ENCODE results near the gene TOMM70.
"Not testable (repeated sequence)": the region's sequence is repeated elsewhere in the genome, so short reads cannot be mapped to it uniquely, and the experiment has no call there.

The TOMM70 gene

DNA sequence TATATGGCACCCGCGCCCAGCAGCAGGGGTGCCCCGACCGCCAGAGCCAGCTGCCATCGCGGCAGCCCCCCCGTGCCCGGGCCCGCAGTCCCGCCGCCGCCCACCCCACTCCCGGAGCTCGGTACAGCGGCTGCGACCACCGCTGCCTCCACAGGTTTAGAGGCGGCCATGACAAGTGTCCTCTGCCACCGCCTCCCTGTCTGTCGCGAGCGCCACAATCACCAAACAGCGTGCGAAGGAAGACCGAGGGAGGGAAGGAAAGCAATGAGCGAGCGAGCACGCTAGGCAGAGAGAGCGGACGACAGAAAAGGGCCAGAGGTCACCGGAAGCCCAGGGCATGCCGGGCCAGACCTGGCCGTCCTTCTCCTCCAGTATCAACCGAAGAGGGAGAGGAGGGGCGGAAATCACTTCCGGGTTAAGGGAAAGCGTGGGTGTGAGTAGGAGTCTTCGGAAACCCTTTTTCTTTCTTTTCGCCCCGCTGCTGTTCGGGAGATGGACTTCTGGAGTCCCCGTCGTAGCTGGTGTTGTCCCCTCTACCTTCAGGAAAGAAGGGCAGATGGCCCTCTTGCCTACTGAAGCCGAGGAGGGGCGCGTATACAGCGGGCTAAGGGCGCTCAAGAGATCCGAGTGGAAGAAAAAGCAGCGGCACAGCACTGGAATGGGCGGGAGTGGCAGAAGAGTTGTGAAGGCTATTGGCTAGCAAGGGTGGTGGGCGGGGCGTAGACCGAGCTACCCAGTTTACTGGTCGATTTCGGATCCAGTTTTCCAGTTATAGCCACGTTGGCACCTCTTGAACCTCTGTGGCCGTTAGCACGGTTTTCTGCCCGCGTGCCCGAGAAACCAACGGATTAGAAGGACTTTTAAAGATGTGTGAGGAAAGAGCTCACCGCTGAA is at the start of gene TOMM70, which contains the start of gene LNP1:
Gene TOMM70, minus strand, starts transcription at position 310 of the 894 bp plus-strand sequence. Its CDS starts 140 bp downstream, at position 170.
Gene LNP1, plus strand, starts transcription at position 760 of the 894 bp plus-strand sequence. CDS start 28,191 bp downstream, outside the sequence.
- DNase-seq (ENCODE audit: low read depth) = peak; percentile 91

DNA sequence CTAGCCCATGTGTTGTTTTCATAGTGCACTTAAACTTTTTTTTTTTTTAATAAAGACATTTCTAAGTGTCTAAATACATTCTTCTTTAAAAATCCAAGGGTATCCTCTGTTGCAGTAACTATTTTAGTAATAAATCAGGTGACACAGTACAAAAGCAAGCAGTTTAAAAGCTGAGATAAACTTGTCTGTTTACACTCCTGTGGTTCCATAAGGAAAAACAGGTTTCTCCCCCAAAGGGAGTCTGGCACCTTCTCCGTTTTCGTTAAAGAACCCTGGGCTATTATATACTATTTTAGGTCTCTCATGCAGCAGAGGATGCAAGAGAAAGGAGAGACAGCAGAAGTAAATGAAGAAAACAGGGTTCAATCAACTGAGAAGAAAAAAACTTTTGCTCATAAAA is 48.3 kb upstream of the TOMM70 start:
- no peak for DNase-seq (ENCODE audit: low read depth)

DNA sequence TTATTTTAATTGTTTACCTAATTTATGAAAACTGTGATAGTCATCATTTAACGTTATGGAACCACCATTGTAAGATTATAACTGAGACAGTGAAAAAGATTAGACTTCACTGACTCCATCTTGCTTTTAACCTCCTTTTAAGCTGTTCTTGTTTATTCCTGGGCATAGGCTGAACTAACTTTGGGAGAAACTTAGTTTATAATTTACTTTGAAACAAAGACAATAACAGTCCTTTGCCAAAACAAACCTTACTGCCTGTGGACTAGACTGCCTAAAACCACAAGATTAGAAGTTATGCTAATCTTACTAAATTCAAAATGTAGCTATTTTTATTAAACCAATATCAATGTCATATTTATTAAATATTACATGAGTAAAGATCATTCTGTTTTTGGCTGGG is 47.2 kb upstream of the TOMM70 start:
- DNase-seq (ENCODE audit: low read depth) = no peak

DNA sequence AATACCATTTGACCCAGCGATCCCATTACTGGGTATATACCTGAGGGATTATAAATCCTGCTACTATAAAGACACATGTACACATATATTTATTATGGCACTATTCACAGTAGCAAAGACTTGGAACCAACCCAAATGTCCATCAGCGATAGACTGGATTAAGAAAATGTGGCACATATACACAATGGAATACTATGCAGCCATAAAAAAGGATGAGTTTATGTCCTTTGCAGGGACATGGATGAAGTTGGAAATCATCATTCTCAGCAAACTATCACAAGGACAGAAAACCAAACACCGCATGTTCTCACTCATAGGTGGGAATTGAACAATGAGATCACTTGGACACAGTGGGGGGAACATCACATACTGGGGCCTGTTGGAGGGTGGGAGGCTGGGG is 46.2 kb upstream of the TOMM70 start:
- not testable (repeated sequence) for DNase-seq (ENCODE audit: low read depth)

DNA sequence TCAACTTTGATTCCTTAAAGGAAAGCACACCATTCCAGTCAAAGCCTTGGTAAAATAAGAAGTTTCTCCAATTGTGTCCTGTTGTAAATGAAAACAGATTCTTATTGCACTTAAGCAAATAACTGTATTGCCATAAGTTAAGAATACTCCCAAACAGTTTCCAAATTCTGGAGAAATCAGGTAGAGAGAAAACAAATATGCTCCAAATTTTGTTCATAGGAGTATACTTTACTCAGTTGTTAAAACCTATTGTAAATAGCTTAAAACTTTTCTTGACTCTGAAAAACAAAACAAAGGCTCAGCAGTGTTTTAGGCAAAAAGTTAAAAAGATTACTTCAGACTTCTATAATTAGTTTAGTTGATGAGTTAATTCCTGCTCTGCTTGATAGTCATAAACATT is 42.8 kb upstream of the TOMM70 start:
- no peak for DNase-seq (ENCODE audit: low read depth)

DNA sequence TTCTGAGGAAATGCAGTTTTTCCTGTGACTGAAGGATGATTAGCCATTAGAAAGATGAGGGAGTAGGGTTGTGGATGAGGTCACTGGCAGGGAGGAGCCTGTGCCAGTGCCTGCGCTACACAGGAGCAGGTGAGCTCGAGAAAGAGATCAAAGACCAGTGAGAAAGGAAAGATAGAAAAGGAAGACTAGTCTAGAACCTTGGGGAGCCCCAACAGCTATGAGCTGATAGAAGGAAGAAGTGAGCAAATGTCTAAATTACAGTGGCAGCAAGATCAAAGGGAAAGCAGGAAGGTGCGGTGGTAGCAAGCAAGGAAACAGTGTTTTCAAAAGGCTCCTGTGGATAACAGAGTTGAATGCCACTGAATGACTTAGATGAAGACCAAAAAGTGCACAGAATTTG is 40.0 kb upstream of the TOMM70 start:
- no peak for DNase-seq (ENCODE audit: low read depth)

DNA sequence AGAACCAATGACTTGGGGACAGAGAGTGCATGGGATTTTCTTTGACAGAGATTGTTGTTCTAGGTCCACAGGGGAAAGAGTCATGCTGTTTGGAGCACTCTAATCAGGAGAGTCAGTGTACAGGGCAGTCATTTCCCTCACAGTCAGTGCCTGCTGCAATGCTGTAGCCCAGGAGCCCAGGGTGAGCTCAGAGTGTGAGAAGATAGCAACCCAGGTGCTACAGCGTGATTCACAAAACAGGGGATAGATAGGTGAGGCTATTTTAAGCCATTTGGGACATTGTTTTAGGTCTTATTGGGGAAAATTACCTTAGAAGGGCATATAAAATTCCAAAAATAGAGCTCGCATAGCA is 37.7 kb upstream of the TOMM70 start:
- DNase-seq (ENCODE audit: low read depth) = no peak

DNA sequence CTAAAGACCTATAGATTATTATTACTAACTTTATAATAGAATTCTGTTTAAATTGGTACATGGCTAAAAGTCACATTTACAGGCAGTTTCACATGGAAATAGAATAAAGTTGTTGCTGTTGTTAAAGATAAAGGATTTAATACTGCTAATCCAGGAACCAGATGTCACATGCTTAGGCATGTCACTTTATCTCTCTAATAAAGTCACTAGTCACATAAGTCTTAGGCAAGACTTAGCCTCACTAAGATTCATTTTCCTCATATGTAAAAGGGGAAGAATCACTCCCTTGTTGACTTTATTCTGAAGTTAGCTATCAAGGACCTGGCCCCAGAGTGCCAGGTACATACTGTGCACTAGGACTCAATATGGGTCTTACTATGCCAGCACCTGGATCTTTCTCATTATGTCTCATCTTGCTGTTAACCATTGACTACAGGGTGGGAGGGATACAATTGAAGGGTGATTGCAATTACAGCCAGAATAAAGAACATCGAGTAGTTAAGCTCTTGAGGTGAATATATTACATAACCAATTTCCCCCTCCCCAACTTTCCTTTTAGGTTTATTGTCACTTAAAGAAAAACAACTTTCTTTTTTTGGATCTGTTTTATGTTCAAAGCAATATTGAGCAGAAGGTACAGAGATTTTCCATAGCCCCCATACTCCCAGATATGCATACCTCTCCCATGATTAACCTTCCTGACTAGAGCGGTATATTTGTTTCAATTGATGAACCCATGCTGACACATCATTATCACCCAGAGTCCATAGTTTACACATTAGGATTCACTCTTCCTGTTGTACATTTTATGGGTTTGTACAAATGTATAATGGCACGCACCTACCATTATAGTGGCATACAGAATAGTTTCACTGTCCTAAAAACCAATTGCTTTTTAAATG is 37.1 kb upstream of the TOMM70 start:
- DNase-seq (ENCODE audit: low read depth) = no peak

DNA sequence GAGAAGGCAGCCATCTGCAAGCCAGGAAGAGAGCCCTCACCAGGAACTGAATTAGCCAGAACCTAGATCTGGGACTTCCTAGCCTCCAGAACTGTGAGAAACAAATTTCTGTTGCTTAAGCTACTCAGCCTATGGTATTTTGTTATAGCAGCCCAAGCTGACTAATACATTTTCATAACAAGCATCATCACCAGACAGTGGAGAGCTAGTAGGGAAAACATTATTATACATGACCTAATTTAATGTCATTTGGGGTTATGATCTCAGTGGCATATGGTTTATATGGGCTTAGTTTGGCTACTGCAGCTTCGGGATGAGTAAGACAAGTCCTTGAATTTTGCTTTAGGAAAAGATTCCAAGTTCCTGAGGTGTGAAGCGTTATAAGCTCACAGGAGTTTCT is 36.1 kb upstream of the TOMM70 start:
- DNase-seq (ENCODE audit: low read depth) = no peak

DNA sequence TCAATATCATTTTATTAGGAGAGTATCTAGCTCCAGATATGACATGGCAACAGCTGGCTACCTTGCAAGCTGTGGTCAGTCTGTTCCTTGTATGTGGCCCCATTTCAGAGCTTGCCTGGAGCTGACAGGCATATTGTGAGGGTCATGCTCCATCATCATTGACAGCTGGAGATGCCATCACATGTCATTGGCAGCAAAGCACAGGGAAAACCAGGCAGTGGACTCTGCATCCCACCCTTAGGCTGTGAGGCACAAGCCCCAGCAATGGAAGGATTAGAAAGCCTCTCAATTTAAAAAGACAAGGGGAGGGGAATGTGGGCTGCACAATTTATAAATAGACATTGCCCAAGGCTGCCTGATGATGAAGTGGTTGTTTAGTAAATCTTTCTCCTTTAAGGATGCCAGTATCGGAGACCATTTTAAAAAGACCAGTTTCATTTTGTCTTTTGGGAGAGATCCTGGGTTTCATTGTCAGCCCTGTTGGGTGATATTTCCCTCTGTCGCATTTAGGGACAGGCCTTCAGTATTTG is 28.4 kb upstream of the TOMM70 start:
- DNase-seq (ENCODE audit: low read depth) = no peak

DNA sequence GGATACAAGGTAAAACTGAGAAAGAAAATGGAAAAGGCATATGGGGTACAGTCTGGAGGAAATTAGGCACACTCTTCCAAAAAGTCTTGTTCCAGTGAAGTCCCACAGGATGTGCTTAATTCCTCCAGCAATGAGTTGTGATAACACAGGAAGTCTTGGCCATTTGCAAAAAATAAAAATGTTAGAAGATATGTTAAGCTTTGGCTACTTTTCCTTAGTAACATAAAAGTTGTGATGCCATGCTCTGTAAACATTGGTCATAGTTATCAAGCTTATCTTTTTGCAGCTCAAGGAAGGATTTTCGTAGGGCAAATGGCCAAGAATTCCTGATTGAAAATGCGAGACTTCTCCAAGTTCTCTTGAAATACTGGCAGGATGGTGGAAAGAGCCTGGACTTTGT is 26.8 kb upstream of the TOMM70 start:
- DNase-seq (ENCODE audit: low read depth) = no peak

DNA sequence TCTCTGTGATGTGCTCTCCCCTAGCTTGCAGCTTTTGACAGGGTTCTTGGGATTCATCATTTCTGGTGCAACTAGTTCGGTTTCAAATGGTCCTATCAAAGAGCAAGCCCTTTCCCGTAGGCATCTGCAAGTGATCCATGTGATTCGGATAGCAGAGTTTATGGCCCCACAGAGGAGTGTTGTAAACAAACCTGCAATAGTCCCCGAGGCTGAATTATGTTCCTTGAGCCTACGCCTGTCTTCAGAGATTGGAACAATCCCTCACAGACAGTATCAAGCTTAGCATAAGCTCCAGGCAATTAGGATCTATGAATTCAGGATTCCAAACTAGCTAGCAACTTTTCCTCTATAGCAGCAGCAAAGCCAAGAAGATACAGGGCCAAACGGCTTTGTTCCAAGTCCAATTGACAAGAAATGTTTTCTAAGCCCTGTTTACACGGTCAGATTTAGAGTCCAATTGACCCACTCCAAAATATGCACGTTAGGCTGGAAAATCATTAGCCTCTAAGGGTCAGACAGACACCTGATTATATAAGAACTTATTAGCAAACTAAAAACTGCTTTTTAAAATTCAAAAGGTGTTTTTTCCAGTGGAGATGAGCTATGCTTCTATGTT is 25.3 kb upstream of the TOMM70 start:
- no peak for DNase-seq (ENCODE audit: low read depth)

DNA sequence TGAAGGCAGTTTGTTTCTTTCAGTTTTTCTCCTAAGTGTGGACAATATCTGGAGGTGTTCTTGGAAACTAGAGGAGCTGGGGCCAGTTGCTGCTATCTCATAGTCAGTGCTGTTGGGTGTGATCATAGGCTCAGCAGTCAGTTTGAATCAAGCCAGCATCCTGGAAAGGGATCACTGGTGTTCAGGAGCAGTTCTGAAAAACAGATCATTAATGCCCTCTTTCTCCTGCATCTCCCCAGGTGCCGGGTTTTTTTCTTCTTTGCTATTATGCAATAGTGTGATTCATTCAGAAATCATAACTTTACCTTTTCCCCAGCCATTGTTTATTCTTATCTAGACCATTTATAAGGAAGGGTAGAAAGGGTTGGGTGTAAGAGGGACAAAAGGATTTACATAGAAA is 24.4 kb upstream of the TOMM70 start:
- no peak for DNase-seq (ENCODE audit: low read depth)

DNA sequence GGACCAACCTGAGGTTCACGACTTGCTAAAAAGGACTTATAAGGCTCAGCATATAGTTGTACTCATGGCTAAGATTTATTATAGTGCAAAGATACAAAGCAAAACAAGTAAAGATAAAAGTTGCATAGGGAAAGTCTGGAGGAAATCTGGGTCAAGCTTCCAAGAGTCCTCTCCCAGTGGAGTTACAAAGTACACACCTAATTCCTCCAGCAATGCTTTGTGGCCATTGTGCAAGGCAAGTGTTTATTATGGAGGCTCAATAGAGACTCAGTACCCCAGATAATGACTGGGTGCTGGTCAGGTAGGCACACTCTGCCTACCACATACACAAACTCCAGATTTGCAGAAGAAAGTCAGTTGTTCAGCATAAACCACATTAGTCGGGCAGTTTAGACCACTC is 23.4 kb upstream of the TOMM70 start:
- no peak for DNase-seq (ENCODE audit: low read depth)

DNA sequence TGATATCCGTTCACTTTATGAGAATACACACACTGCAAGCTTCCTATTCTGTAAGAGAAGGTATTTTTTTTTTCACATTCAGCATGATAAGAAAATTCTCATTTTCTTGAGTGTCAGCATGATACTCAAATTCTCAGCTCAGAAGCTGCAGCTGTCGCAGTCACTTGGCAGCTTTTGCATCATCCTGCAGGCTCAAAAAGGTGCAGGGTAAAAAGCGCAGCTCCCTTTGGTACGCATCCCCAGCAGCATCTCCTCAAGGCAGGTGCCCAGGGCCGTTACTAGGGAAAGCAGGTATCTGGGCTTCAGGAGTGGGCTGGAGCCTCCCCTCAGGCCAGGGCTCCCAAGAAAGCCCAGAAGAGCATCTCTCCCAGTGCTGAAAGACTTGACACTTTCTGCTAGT is 22.7 kb upstream of the TOMM70 start:
- DNase-seq (ENCODE audit: low read depth) = no peak

DNA sequence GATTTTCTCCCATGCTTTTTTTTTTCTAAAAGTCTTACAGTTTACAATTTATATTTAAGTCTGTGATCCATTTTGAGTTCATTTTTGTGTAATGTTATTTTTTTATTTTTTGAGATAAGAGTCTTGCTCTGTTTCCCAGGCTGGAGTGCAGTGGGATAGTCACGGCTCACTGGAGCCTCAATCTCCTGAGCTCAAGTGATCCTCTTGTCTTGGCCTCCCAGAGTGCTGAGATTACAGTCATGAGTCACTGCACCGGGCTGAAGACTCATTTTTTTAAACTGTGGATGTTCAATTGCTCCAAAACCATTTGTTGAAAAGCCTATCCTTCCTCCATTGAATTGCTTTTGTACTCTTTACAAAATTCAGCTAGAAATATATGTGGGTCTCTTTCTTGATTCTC is 20.0 kb upstream of the TOMM70 start:
- no peak for DNase-seq (ENCODE audit: low read depth)

DNA sequence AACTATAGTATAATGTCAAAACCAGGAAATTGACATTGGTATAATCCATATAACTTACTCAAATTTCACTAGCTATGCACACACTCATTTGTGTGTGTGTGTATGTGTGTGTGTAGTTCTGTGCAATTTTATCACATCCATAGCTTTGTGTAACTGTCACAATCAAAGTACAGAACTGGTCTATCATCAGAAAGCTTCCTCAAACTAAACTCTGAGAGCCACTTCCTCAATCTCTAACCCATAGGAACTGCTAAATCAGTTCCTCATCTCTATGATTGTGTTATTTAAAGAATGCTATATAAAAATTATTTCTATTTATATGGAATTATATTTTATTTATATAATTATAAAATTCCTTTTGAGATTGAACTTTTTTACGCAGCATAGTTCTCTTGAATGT is 18.5 kb upstream of the TOMM70 start:
- DNase-seq (ENCODE audit: low read depth) = no peak

DNA sequence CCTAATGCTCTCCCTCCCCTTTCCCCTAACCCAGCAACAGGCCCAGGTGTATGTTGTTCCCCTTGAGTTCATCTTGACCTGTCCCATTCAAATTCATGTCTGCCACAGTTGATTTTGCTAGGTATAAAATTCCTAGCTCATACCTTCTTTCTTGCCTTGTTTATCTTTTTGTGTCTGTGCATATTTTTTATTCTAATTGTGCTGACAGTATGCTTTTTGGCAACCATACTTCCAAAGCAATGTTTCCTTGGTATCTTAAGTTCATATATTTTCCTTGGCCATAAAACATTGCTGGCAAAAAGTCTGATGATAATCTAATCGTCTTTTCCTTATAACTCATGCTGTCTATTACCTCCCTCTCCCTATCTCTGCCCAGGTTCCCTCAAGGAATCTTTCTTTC is 16.0 kb upstream of the TOMM70 start:
- no peak for DNase-seq (ENCODE audit: low read depth)

DNA sequence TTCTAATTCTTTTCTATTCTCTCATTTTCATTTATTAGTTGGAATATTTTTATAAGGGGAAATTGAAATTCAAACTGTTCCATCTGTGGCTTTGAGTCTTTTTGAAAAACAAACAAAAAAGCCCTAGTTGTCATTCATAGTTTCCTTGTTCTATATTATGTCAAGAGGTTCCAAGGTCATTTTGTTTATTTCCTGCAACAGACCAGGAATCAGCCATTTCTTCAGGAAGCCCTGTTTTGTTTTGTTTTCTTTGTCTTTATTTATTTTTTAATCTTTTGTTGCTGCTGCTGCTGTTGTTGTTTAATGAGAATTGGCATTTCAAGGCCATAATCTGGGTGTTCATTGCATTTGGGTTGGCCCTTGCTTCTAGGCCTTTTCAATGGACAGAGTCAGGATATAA is 15.3 kb upstream of the TOMM70 start:
- DNase-seq (ENCODE audit: low read depth) = no peak

DNA sequence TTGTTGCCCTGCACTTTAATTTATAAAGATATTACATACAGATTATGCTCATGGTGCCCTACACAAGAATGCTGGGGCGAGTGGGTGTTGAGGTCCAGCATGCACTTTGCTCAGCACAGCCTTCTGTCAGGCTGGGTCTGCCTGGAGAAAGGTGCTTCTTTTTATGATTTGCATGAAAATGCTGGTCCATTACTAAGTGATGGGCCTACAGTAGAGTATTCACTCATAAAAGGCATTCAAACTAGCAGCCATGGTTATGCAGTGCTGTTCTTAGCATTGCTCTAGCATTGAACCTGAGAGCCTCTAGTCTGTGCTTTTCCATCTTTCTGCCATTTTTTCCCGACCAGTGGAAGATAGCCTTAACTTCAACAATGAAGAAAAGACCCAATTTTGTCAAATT is 12.7 kb upstream of the TOMM70 start:
- DNase-seq (ENCODE audit: low read depth) = no peak

DNA sequence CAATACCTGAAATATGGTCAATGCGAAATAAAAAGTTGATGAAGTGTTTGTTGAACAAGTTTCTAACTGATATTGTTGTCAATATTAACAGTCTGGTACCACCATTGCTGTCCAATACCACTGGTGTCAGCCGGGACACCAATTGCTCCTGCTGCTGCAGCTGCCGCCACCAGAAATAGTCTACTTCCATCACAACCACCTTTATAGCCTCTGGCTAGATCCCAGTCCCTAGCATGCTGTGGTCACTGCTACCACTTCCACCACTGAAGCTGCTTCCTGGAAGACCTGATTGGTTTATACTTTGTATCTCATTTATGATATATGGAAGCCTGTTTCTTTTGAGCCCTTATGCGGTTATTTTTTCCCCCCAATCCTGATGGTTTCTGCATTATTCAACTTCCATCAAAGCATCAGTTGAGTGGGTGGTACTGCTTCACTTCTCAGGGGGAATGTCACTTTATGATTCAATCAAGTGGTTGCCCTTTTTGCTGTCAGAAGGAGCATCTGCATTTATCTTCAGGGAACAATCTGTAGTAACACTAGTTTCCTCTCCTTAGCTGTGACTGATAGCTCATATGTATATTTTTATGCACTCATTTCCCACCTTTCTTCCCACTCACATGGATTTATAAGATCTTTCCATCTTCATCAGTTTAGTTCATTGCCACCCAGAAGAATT is 12.2 kb upstream of the TOMM70 start:
- DNase-seq (ENCODE audit: low read depth) = no peak

Data from activated T-cell treated with anti-CD3 and anti-CD28 coated beads for 1 hour (primary cell).